CD14-positive monocyte (primary cell): ENCODE data around the gene ARMC6. TPM values are rescaled to one million over a fixed set of nuclear protein-coding genes. Genes with fewer than 3 reads are reported as not detected.

Experiments
- DNase-seq, 3 donors: peaks; one replicate each; pipeline ENCODE4 v3.0.0-alpha.2; 2011 to 2022
- H2AFZ ChIP-seq: 2 replicates; pipeline ENCODE4 v1.6.0; 2012; ENCODE audit warnings: mild to moderate bottlenecking, low read depth, low read length, inconsistent platforms; ENCODE audit not compliant: insufficient read depth, poor library complexity, severe bottlenecking
- H3K27ac ChIP-seq, 2 donors: 1 replicate in 1 of 2; 2 replicates in 1 of 2; pipeline ENCODE4 v1.5.1; 2012 to 2013; ENCODE audit warnings: low read length in 2 of 2, control low read depth in 1 of 2, inconsistent platforms in 1 of 2, low read depth in 1 of 2, mild to moderate bottlenecking in 1 of 2
- H3K27me3 ChIP-seq, 2 donors: one replicate each; pipeline versions ENCODE4 v1.6.0 to v1.6.1; 2011 to 2013; ENCODE audit warnings: low read length in 2 of 2; ENCODE audit not compliant: control insufficient read depth in 2 of 2, insufficient read depth in 2 of 2
- H3K36me3 ChIP-seq, 2 donors: replicated peaks in 1 of 2; 1 replicate in 1 of 2; 2 replicates in 1 of 2; pipeline versions ENCODE4 v1.5.1 to v1.6.1; 2012 to 2013; ENCODE audit warnings: low read length in 2 of 2, control low read depth in 1 of 2, inconsistent platforms in 1 of 2, mild to moderate bottlenecking in 1 of 2; ENCODE audit not compliant: insufficient read depth in 2 of 2, control insufficient read depth in 1 of 2
- H3K4me1 ChIP-seq, 2 donors: 1 replicate in 1 of 2; 2 replicates in 1 of 2; pipeline versions ENCODE4 v1.5.1 to v1.6.1; 2012 to 2013; ENCODE audit warnings: low read length in 2 of 2, control low read depth in 1 of 2, inconsistent platforms in 1 of 2, mild to moderate bottlenecking in 1 of 2, moderate library complexity in 1 of 2; ENCODE audit not compliant: insufficient read depth in 2 of 2, control insufficient read depth in 1 of 2
- H3K4me2 ChIP-seq: replicated peaks from 2 replicates; pipeline ENCODE3; 2012; ENCODE audit warnings: low read length, moderate library complexity, mild to moderate bottlenecking; ENCODE audit not compliant: poor library complexity, severe bottlenecking; ENCODE audit errors: extremely low read depth
- H3K4me3 ChIP-seq, 3 experiments: fragments of 200-600 bp in 1 of 3; sonication (generic) in 1 of 3; replicated peaks in 1 of 3; 1 replicate in 2 of 3; 2 replicates in 1 of 3; pipeline ENCODE4 v1.5.1; 2011 to 2013; ENCODE audit warnings: low read length in 3 of 3, mild to moderate bottlenecking in 3 of 3, control low read depth in 2 of 3, low read depth in 2 of 3, inconsistent platforms in 1 of 3, moderate library complexity in 1 of 3
- H3K79me2 ChIP-seq: 2 replicates; pipeline ENCODE4 v1.6.0; 2012; ENCODE audit warnings: mild to moderate bottlenecking, control low read depth, inconsistent platforms, low read length, moderate library complexity; ENCODE audit not compliant: insufficient read depth
- H3K9ac ChIP-seq: 2 replicates; pipeline ENCODE4 v1.6.0; 2017; ENCODE audit warnings: low read length, mild to moderate bottlenecking; ENCODE audit not compliant: insufficient read depth, poor library complexity, severe bottlenecking
- H3K9me3 ChIP-seq, 2 donors: replicated peaks in 1 of 2; 1 replicate in 1 of 2; 2 replicates in 1 of 2; pipeline versions ENCODE4 v1.5.1 to v1.6.1; 2012 to 2013; ENCODE audit warnings: low read length in 2 of 2, control low read depth in 1 of 2; ENCODE audit not compliant: control insufficient read depth in 1 of 2, insufficient read depth in 1 of 2
- H4K20me1 ChIP-seq: 2 replicates; pipeline ENCODE4 v1.6.0; 2012; ENCODE audit warnings: mild to moderate bottlenecking, low read length, control low read depth, moderate library complexity; ENCODE audit not compliant: insufficient read depth
- H3K27ac Mint-ChIP-seq, 7 donors: one replicate each; pipeline ENCODE4 v1.8.0; 2020; ENCODE audit warnings: mild to moderate bottlenecking in 7 of 7, mixed read lengths in 7 of 7, moderate library complexity in 6 of 7, inconsistent platforms in 2 of 7
- H3K27me3 Mint-ChIP-seq, 3 donors: one replicate each; pipeline ENCODE4 v1.8.0; 2021 to 2022; ENCODE audit warnings: low read depth in 3 of 3, mild to moderate bottlenecking in 3 of 3, mixed read lengths in 3 of 3, moderate library complexity in 3 of 3, inconsistent platforms in 1 of 3
- H3K36me3 Mint-ChIP-seq, 2 donors: one replicate each; pipeline ENCODE4 v1.8.0; 2020; ENCODE audit warnings: mixed read lengths in 2 of 2, inconsistent platforms in 1 of 2, mild to moderate bottlenecking in 1 of 2
- H3K4me1 Mint-ChIP-seq: one replicate; pipeline ENCODE4 v1.8.0; 2020; ENCODE audit warnings: mild to moderate bottlenecking, mixed read lengths
- H3K4me3 Mint-ChIP-seq, 2 donors: one replicate each; pipeline ENCODE4 v1.8.0; 2020; ENCODE audit warnings: mild to moderate bottlenecking in 2 of 2, mixed read lengths in 2 of 2, moderate library complexity in 1 of 2
- H3K9me3 Mint-ChIP-seq, 7 donors: one replicate each; pipeline ENCODE4 v1.8.0; 2020 to 2022; ENCODE audit warnings: mixed read lengths in 7 of 7, mild to moderate bottlenecking in 6 of 7, moderate library complexity in 6 of 7, inconsistent platforms in 2 of 7
- CTCF ChIP-seq: fragments of 200-600 bp; IDR thresholded peaks from one replicate; pipeline ENCODE4 v1.8.0; 2022; ENCODE audit warnings: antibody characterized with exemption, mild to moderate bottlenecking
- WGBS: methylation state at CpG from one replicate; pipeline ENCODE4 v1.1.5; 2013; ENCODE audit warnings: missing lambda C conversion rate; ENCODE audit not compliant: insufficient coverage; 5-methylcytosine and 5-hydroxymethylcytosine counted together
- intact Hi-C, 2 donors: fragments of 100-400 bp; cut with micrococcal nuclease; formaldehyde crosslinking; loops; one replicate each; pipeline versions ENCODE4 v1.15.0 to v1.15.1; 2023
- polyA plus RNA-seq, 3 donors: library from polyadenylated mRNA; depleted of rRNA in 1 of 3; unstranded in 2 of 3; stranded (reverse) in 1 of 3; fragments of 300-500 nt in 2 of 3; fragments of >200 nt in 1 of 3; fragmentation: Illumina TruSeq in 2 of 3; gene quantifications; 1 replicate in 2 of 3; 2 replicates in 1 of 3; pipeline ENCODE4 v1.2.3, GENCODE V29; 2012 to 2021

Gene ARMC6
- polyA plus RNA-seq, 3 donors = 22.3 to 29.6 (median 26.1) TPM

- no peak for TF ChIP-seq CTCF
- DNase-seq = no peak
- no peak overlapping the region for H3K4me2 ChIP-seq
- Mint-ChIP-seq H3K4me1 (no peaks in the 10 kb centered on the region), H3K9me3 (no peaks in the 10 kb centered on the region), H3K27ac (peak overlapping the region in 1 of 7 donors; percentile 44), H3K4me3 (no peak overlapping the region), H3K36me3 (peaks cover 52 to 68% of the 10 kb centered on the region in 2 donors), H3K27me3 (peaks cover 0 to 3% (median 0%) of the 10 kb centered on the region in 3 donors)
- H3K27me3 ChIP-seq = no peaks in the 10 kb centered on the region
- H3K79me2 ChIP-seq = no peaks in the 10 kb centered on the region
- H3K4me3 ChIP-seq = no peak overlapping the region
- no peaks in the 10 kb centered on the region for H3K4me1 ChIP-seq
- no peaks in the 10 kb centered on the region for H4K20me1 ChIP-seq
- H3K27ac ChIP-seq = no peak overlapping the region
- no peak overlapping the region for H3K9ac ChIP-seq
- 100% methylated on average over 2 of the region's 8 CpGs for WGBS
- no peaks in the 10 kb centered on the region for H3K9me3 ChIP-seq
- peaks cover 52 to 67% of the 10 kb centered on the region in 2 donors for H3K36me3 ChIP-seq
- intact Hi-C loops = no loop called here
- H2AFZ ChIP-seq = no peak overlapping the region
Observed at GRCh38 chr19:18992696-18993095, 40.7 kb upstream of the ARMC6 start.

- no peak overlapping the region for H3K4me3 Mint-ChIP-seq
- H3K79me2 ChIP-seq = no peaks in the 10 kb centered on the region
- no peaks in the 10 kb centered on the region for H4K20me1 ChIP-seq
- no peak overlapping the region for H2AFZ ChIP-seq
- intact Hi-C loops = no loop called here
- no peaks in the 10 kb centered on the region for H3K4me1 ChIP-seq
- H3K9ac ChIP-seq = no peak overlapping the region
- H3K36me3 Mint-ChIP-seq = peaks cover 57 to 72% of the 10 kb centered on the region in 2 donors
- DNase-seq = no peak
- H3K27ac ChIP-seq = no peak overlapping the region
- H3K27me3 ChIP-seq = no peaks in the 10 kb centered on the region
- H3K27ac Mint-ChIP-seq = peak overlapping the region in 1 of 7 donors; percentile 58
- H3K4me1 Mint-ChIP-seq = no peaks in the 10 kb centered on the region
- no peak overlapping the region for H3K4me2 ChIP-seq
- WGBS = 96% methylated on average over 9 of the region's 10 CpGs
- no peaks in the 10 kb centered on the region for H3K9me3 ChIP-seq
- peaks cover 0 to 3% (median 0%) of the 10 kb centered on the region in 3 donors for H3K27me3 Mint-ChIP-seq
- H3K9me3 Mint-ChIP-seq = no peaks in the 10 kb centered on the region
- H3K36me3 ChIP-seq = peaks cover 55 to 71% of the 10 kb centered on the region in 2 donors
- no peak for TF ChIP-seq CTCF
- H3K4me3 ChIP-seq = no peak overlapping the region
Observed at GRCh38 chr19:18993115-18993514, 40.3 kb upstream of the ARMC6 start.
